A204.1 (cell line): ENCODE results near the gene FRMD7.
A peak's percentile ranks its signal among the peaks of the same experiment; 100 is the strongest.
"Not testable (repeated sequence)": the region's sequence is repeated elsewhere in the genome, so short reads cannot be mapped to it uniquely, and the experiment has no call there.

Experiments
- FAIRE-seq: peaks from 2 replicates; lab custom pipeline; 2012; peaks lifted over from hg19 to GRCh38; lab: Jason Lieb, UNC

FRMD7 gene

GRCh38 chrX:132093239-132093860 lies 34.5 kb downstream of the FRMD7 start:
- no peak for FAIRE-seq

DNA sequence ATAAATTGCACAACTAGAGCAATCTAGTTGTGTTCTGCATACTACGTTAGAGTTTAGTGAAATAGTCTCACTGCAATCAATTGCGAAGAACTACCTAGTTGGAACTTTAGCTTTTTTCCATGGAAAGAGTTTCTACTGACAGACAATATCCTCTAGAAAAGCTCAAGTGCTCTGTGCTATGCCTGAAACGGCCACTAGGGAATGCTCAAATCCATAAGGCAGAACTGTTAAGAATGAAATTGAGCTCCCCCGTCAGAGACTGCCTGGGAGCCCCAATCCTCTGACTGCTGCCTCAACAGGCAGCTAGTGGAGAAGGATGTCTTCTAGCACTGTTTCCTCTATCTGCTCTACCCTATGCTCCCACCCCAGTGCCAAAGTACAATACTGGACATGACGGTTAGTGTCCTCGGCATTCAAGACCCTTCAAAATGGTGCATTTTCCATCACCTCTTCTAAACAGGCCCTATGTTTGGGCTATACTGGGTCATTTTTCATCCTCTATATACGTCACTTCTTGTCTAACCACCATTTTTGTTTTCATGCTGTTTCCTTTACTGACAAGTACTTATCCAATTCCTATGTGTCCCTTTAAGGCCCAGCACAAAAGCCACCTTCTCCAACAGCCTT lies 35.3 kb downstream of the FRMD7 start:
- FAIRE-seq, result peak; percentile 80

DNA sequence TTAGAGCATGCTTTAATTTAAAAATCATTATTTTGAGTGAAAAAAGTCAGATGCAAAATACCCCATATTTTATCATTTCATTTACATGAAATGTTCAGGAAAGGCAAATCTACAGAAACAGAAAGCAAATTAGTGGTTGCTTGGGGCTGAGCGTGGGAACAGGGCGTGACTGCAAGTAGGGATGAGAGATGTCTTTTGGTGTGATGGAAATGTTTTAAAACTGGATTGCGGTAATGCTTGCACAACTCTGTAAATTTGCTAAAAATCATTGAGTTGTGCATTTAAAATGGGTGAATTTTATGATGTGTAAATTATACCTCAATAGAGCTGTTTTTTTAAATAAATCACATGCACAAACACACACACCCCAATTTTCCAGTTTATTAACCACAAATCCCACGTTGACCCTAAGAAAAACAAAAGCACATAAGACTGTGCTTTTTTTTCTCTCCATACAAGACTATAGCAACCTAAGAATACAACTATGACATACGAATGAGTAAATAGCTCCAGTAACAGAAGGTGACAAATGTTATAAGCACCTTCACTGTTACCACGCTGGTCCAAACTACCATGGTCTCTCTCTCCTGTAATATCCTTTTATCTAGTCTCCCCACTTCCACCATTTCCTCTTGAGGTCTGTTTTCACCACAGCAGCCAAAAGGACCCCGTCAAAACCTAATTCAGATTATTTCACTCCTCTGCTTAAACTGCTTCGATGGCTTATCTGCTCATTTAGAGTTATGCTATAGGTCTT lies 37.2 kb downstream of the FRMD7 start:
- FAIRE-seq, result no peak

GRCh38 chrX:132088864-132089263 lies 39.0 kb downstream of the FRMD7 start:
- no peak for FAIRE-seq

DNA sequence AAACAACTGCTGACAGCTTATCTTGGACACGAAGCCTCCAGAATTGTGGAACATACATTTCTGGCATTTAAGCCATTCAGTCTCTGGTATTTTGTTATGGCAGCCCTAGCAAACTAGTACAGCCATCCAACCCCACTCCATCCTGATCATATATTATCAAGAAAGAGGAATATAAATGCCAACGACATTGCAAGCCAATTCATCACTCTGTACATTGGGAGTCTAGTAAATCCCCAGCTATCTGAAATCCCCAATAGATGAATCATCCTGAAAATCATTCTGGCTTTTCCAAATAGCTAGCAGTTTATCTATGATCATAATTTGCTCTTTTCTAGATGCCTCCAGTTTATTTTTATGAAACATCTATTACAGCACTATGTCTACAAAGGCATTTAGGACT lies 41.1 kb downstream of the FRMD7 start:
- FAIRE-seq, result no peak

DNA sequence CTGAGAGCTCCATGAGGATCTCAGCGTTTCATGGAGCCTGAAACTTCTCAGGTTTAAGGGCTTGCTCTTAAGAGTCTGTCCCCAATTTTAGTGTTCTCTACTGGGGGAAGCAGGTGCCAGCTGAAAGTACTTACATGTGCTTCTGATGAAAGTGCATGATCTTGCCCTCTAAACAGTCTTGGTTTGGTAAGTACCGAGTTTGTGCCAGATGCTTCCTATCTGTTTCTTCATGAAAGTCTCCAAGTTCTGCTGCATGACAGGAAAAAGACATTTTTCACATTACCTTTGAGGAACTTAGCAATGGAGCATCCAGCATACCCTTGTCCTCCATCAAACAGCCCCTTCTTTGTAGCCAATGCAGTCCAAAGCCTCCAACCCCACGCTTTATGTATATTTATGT lies 42.0 kb downstream of the FRMD7 start:
- FAIRE-seq, result no peak

GRCh38 chrX:132077912-132078311 lies 49.9 kb downstream of the FRMD7 start:
- no peak for FAIRE-seq

DNA sequence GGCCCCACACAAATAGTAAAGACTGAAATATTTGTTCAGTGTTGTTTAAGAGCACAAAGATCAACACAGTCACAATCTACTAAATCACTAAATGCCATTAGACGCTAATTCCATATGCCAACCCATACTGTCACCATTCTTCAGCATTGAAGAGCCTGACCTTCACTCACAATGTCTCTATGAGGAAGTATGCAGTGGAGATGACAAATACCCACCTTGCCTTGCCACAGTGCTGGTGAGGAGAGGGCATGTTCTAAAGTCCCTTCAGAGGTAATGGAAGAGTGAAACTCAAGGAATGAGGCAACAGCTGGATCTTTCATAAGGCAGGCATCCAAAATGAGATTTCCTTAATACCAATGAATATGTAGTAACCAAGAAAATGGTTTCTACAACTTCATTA lies 50.4 kb downstream of the FRMD7 start:
- no peak for FAIRE-seq

DNA sequence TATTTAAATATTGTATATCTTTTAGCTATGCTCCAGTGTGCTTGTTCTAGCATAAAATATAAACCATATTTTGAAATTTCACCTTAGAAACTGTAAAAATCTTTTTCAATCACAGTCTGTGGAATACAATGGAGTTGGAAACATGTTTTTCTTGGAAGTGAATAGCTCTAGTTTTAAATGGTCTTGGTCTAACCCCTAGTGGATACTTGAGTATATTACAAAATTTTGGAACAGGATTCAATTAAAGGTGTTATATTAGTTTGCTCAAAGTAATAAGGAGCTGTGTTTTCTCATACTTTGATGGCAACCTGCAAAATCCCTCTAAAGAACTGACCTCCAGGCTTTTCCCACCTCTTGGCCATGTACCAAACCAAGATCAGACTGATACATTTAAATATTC lies 56.6 kb downstream of the FRMD7 start:
- FAIRE-seq, result peak; percentile 76

- FAIRE-seq, result no peak
These were observed 59.4 kb downstream of the FRMD7 start for GRCh38 chrX:132068405-132068804.

DNA sequence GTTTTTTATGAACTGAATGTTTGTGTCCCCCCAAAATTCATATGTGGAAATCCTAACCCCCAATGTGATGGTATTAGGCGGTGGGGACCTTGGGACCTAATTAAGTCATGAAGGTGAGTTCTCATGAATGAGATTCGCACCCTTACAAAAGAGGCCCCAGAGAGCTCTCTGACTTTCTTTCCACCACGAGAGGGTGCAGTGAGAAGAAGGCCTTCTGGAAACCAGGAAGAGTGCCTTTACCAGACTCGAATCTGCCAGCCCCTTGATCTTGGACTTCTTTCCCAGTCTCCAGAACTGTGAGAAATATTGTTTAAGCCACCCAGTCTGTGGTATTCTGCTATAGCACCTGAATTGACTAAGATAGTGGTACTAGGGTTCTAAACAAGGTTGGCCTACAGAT lies 64.0 kb downstream of the FRMD7 start:
- FAIRE-seq, result no peak

- FAIRE-seq, result no peak
These were observed 64.5 kb downstream of the FRMD7 start for GRCh38 chrX:132063334-132063733.

- FAIRE-seq, result no peak
These were observed 67.8 kb downstream of the FRMD7 start for GRCh38 chrX:132059973-132060540.

- no peak for FAIRE-seq
These were observed 68.8 kb downstream of the FRMD7 start for GRCh38 chrX:132058975-132059374.

DNA sequence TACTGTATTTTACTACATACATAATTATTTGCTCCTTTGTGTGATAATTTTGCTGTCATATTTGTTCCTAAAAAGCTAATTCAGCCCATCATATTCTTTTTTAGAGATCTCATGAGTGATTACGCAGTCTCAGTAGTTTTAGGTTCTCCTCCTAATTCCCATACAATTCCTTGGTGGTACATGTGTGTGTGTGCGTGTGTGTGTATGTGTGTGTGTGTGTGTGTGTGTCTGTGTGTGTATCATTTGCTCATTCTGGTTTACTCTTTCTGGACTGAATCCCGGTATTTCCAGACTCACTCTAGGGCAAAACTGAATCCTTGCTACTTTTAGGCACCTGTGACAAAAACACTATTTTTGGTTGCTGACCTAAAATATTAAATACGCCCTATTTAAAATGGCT lies 69.8 kb downstream of the FRMD7 start:
- no peak for FAIRE-seq

- FAIRE-seq, result not testable (repeated sequence)
These were observed 76.0 kb downstream of the FRMD7 start for GRCh38 chrX:132051778-132052177.

- no peak for FAIRE-seq
These were observed 81.3 kb downstream of the FRMD7 start for GRCh38 chrX:132046533-132046932.

DNA sequence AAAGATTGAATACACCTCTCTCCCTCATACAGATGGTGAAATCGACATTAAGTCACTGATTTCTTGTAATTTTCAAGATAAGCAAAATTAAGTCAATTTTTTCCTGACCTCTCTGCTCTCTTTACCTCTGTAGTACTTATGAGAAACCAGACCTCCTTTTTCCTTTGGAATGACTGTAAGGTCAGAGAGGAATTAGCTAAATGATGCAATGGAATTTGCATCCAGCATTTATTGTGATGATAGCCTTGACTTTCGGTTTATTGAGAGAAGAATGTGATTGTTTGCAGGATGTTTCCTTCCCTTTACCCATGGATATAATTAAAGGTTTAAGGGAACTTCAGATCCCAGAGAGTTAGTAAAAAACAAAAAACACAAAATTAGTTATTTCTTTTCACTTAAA lies 82.4 kb downstream of the FRMD7 start:
- FAIRE-seq, result no peak

GRCh38 chrX:132044953-132045352 lies 82.9 kb downstream of the FRMD7 start:
- FAIRE-seq, result no peak

GRCh38 chrX:132043977-132044376 lies 83.8 kb downstream of the FRMD7 start:
- FAIRE-seq, result no peak

GRCh38 chrX:132041015-132041414 lies 86.8 kb downstream of the FRMD7 start:
- no peak for FAIRE-seq

GRCh38 chrX:132040066-132040465 lies 87.8 kb downstream of the FRMD7 start:
- FAIRE-seq, result no peak

- FAIRE-seq, result no peak
These were observed 90.3 kb downstream of the FRMD7 start for GRCh38 chrX:132037479-132037993.
